OCI-LY3 (cell line): ENCODE results near the gene PPFIA2.

Experiments
- EZH2phosphoT487 ChIP-seq: fragments of 200-600 bp; shearing (Covaris generic); IDR thresholded peaks from 2 replicates; pipeline ENCODE4 v1.6.1; 2018; ENCODE audit warnings: antibody characterized with exemption, mixed run types, low read depth
- TF ChIP-seq, protein P1 (sequence below): fragments of 200-600, 300-600 bp; sonication (generic); IDR thresholded peaks from 2 replicates; pipeline ENCODE4 v1.5.1; 2014; ENCODE audit warnings: antibody characterized with exemption, low read length, low read depth

DNA sequence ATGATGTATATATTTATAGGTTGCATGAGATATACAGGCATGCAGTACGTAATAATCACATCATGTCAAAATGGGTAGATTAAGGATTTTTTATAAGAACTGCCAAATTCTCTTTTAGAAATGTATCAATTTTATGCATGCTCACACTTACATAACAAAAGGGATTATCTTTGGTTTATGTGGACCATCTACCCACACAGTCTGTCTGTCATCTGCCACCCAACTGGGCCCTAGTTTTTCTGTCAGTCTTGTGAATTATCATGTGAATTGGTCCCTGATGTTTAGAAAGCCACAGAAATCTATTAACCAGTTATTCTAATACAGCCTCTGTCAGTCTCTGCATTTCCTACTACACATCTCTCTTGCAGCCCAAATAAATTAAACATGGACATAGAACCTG, 547.8 kb downstream of the PPFIA2 start:
- TF ChIP-seq, protein P1, sequence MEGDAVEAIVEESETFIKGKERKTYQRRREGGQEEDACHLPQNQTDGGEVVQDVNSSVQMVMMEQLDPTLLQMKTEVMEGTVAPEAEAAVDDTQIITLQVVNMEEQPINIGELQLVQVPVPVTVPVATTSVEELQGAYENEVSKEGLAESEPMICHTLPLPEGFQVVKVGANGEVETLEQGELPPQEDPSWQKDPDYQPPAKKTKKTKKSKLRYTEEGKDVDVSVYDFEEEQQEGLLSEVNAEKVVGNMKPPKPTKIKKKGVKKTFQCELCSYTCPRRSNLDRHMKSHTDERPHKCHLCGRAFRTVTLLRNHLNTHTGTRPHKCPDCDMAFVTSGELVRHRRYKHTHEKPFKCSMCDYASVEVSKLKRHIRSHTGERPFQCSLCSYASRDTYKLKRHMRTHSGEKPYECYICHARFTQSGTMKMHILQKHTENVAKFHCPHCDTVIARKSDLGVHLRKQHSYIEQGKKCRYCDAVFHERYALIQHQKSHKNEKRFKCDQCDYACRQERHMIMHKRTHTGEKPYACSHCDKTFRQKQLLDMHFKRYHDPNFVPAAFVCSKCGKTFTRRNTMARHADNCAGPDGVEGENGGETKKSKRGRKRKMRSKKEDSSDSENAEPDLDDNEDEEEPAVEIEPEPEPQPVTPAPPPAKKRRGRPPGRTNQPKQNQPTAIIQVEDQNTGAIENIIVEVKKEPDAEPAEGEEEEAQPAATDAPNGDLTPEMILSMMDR, result no peak
- no peak for TF ChIP-seq EZH2phosphoT487
